Measurements from ENCODE around the gene KCTD14. TPM values are rescaled to one million over a fixed set of nuclear protein-coding genes. Genes with fewer than 3 reads are reported as not detected.

The KCTD14 gene
- total RNA-seq, 1 experiment from 2014 or later, result 1.6 TPM

GRCh38 chr11:78037056-78037455 is 14.0 kb upstream of the KCTD14 start:
- no peak overlapping the region for H3K9ac ChIP-seq (ENCODE audit: low read length)
- TF ChIP-seq, protein P1, sequence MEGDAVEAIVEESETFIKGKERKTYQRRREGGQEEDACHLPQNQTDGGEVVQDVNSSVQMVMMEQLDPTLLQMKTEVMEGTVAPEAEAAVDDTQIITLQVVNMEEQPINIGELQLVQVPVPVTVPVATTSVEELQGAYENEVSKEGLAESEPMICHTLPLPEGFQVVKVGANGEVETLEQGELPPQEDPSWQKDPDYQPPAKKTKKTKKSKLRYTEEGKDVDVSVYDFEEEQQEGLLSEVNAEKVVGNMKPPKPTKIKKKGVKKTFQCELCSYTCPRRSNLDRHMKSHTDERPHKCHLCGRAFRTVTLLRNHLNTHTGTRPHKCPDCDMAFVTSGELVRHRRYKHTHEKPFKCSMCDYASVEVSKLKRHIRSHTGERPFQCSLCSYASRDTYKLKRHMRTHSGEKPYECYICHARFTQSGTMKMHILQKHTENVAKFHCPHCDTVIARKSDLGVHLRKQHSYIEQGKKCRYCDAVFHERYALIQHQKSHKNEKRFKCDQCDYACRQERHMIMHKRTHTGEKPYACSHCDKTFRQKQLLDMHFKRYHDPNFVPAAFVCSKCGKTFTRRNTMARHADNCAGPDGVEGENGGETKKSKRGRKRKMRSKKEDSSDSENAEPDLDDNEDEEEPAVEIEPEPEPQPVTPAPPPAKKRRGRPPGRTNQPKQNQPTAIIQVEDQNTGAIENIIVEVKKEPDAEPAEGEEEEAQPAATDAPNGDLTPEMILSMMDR (conservative IDR thresholded peaks at IDR 0.05; ENCODE audit: low read depth, low read length), result no peak
- TF ChIP-seq EZH2 (IDR thresholded peaks at IDR 0.05; ENCODE audit: low read length, unreplicated experiment), result no peak
- TF ChIP-seq EZH2phosphoT487 (IDR thresholded peaks at IDR 0.05; ENCODE audit: borderline replicate concordance, low read length), result no peak
- DNase-seq (peak; percentile 52), ATAC-seq (peak; percentile 51)
- BruUV-seq (replicated peaks), result no TSS peak
- no peaks in the 10 kb centered on the region for H3K9me2 ChIP-seq (replicated peaks; ENCODE audit: low read length)
- ChIA-PET POLR2A (ENCODE audit: unreplicated experiment) (no interaction called here), CTCF (interaction anchor here (0.7 kb wide), 1 partner anchor 75 kb away, joined by 5 read pairs; no protein-coding TSS in a partner anchor)
- no peaks in the 10 kb centered on the region for H3K27me3 ChIP-seq (ENCODE audit: low read length)
- no peaks in the 10 kb centered on the region for H3K79me2 ChIP-seq (ENCODE audit: low read length)
- 0 out of 2 replicates have a peak overlapping the region, but pooled peaks have one; percentile 17 for H2AFZ ChIP-seq (ENCODE audit: low read length)
- no peaks in the 10 kb centered on the region for H3K9me3 ChIP-seq (ENCODE audit: low read length)
- no peak overlapping the region; the same call in 1 of the 2 replicates for H3K4me2 ChIP-seq (ENCODE audit: low read length)
- no peak overlapping the region for H3K4me3 ChIP-seq (ENCODE audit: low read length)
- intact Hi-C loops (cut with micrococcal nuclease), result no loop called here
- H3K27ac ChIP-seq (ENCODE audit: low read length), result no peak overlapping the region
- no peaks in the 10 kb centered on the region for H3F3A ChIP-seq (ENCODE audit: low read length, unreplicated experiment)
- peaks cover 29% of the 10 kb centered on the region for H3K4me1 ChIP-seq (ENCODE audit: insufficient read depth, low read length)
- H3K36me3 ChIP-seq (ENCODE audit: low read depth, low read length), result no peaks in the 10 kb centered on the region
- no peaks in the 10 kb centered on the region for H4K20me1 ChIP-seq (ENCODE audit: low read length)

GRCh38 chr11:78036313-78036712 is 13.2 kb upstream of the KCTD14 start:
- intact Hi-C loops (cut with micrococcal nuclease), result no loop called here
- Histone ChIP-seq H3K4me1 (ENCODE audit: insufficient read depth, low read length) (peaks cover 29% of the 10 kb centered on the region), H3K9me3 (ENCODE audit: low read length) (no peaks in the 10 kb centered on the region), H3K9ac (ENCODE audit: low read length) (no peak overlapping the region), H3K79me2 (ENCODE audit: low read length) (no peaks in the 10 kb centered on the region), H2AFZ (ENCODE audit: low read length) (no peak overlapping the region), H3K4me3 (ENCODE audit: low read length) (no peak overlapping the region), H3K4me2 (ENCODE audit: low read length) (no peak overlapping the region), H3K27ac (ENCODE audit: low read length) (no peak overlapping the region), H3F3A (ENCODE audit: low read length, unreplicated experiment) (no peaks in the 10 kb centered on the region), H3K9me2 (replicated peaks; ENCODE audit: low read length) (no peaks in the 10 kb centered on the region), H4K20me1 (ENCODE audit: low read length) (no peaks in the 10 kb centered on the region), H3K36me3 (ENCODE audit: low read depth, low read length) (no peaks in the 10 kb centered on the region), H3K27me3 (ENCODE audit: low read length) (no peaks in the 10 kb centered on the region)
- DNase-seq (no peak), ATAC-seq (no peak)
- no peak for TF ChIP-seq EZH2phosphoT487 (IDR thresholded peaks at IDR 0.05; ENCODE audit: borderline replicate concordance, low read length)
- no peak for TF ChIP-seq EZH2 (IDR thresholded peaks at IDR 0.05; ENCODE audit: low read length, unreplicated experiment)
- TF ChIP-seq, protein P1 (conservative IDR thresholded peaks at IDR 0.05; ENCODE audit: low read depth, low read length), result no peak
- ChIA-PET POLR2A (ENCODE audit: unreplicated experiment) (no interaction called here), CTCF (no interaction called here)
- BruUV-seq (replicated peaks), result no TSS peak

GRCh38 chr11:78034623-78035022 is 11.5 kb upstream of the KCTD14 start:
- H3K4me3 ChIP-seq (ENCODE audit: low read length), result no peak overlapping the region
- no peaks in the 10 kb centered on the region for H3K27me3 ChIP-seq (ENCODE audit: low read length)
- H3K4me2 ChIP-seq (ENCODE audit: low read length), result no peak overlapping the region
- no peaks in the 10 kb centered on the region for H3K9me3 ChIP-seq (ENCODE audit: low read length)
- no peaks in the 10 kb centered on the region for H4K20me1 ChIP-seq (ENCODE audit: low read length)
- no peaks in the 10 kb centered on the region for H3K36me3 ChIP-seq (ENCODE audit: low read depth, low read length)
- no peaks in the 10 kb centered on the region for H3K79me2 ChIP-seq (ENCODE audit: low read length)
- no peak for ATAC-seq
- DNase-seq, result no peak
- H3K4me1 ChIP-seq (ENCODE audit: insufficient read depth, low read length), result peaks cover 24% of the 10 kb centered on the region
- no peaks in the 10 kb centered on the region for H3F3A ChIP-seq (ENCODE audit: low read length, unreplicated experiment)
- intact Hi-C loops (cut with micrococcal nuclease), result no loop called here
- TF ChIP-seq, protein P1 (conservative IDR thresholded peaks at IDR 0.05; ENCODE audit: low read depth, low read length), result 0 out of 2 replicates have a peak, but pooled peaks have one; percentile 8
- no peak for TF ChIP-seq EZH2 (IDR thresholded peaks at IDR 0.05; ENCODE audit: low read length, unreplicated experiment)
- H2AFZ ChIP-seq (ENCODE audit: low read length), result no peak overlapping the region
- POLR2A ChIA-PET (ENCODE audit: unreplicated experiment), result no interaction called here
- no peak overlapping the region for H3K9ac ChIP-seq (ENCODE audit: low read length)
- CTCF ChIA-PET, result no interaction called here
- no peak overlapping the region for H3K27ac ChIP-seq (ENCODE audit: low read length)
- no peaks in the 10 kb centered on the region for H3K9me2 ChIP-seq (replicated peaks; ENCODE audit: low read length)
- no TSS peak for BruUV-seq (replicated peaks)

Measured in PC-3 (cell line).